GM21423 (cell line): Measurements from ENCODE around the gene FSTL3.

Experiments
- ATAC-seq: cut with Tn5 transposase; IDR thresholded peaks from one replicate; pipeline ENCODE4 v1.9.1; 2021; ENCODE audit warnings: mild to moderate bottlenecking, moderate library complexity; ENCODE audit not compliant: unreplicated experiment

Gene FSTL3

DNA sequence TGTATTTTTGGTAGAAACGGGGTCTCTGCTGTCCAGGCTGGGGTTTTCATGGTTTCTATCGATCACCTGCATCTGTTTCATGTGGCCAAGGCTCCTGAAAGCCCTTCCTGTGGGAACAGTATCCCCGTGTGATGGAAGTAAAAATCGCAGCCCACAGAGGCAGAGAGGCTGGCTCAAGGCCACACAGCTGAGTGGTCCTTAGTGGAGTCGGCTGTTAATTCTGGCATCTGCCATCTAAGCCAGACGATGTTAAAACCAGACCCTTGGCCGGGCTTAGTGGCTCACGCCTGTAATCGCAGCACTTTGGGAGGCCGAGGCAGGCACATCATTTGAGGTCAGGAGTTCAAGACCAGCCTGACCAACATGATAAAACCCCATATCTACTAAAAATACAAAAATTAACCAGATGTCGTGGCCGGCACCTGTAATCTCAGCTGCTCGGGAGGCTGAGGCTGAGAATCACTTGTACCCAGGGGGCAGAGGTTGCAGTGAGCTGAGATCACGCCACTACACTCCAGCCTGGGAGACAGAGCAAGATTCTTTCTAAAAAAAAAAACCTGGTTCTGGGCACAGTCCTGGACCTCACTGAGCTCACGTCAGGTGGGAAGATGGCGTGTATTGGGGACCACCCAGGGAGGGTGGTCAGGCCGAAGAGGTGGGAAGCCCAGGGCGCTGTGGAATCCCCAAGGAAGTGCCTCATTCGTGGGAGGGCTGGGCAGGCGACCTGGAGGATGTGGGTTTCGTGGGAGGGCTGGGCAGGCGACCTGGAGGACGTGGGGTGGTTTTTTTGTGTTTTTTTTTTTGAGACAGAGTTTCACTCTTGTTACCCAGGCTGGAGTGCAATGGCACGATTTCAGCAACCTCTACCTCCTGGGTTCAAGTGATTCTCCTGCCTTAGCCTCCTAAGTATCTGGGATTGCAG lies 56.2 kb downstream of the FSTL3 start:
- no peak for ATAC-seq
